TTC549 (cell line): ENCODE results near the gene ACTG1.

ENCODE experiments used
- FAIRE-seq: peaks from 2 replicates; lab custom pipeline; 2012; peaks lifted over from hg19 to GRCh38; lab: Jason Lieb, UNC

The ACTG1 gene

DNA sequence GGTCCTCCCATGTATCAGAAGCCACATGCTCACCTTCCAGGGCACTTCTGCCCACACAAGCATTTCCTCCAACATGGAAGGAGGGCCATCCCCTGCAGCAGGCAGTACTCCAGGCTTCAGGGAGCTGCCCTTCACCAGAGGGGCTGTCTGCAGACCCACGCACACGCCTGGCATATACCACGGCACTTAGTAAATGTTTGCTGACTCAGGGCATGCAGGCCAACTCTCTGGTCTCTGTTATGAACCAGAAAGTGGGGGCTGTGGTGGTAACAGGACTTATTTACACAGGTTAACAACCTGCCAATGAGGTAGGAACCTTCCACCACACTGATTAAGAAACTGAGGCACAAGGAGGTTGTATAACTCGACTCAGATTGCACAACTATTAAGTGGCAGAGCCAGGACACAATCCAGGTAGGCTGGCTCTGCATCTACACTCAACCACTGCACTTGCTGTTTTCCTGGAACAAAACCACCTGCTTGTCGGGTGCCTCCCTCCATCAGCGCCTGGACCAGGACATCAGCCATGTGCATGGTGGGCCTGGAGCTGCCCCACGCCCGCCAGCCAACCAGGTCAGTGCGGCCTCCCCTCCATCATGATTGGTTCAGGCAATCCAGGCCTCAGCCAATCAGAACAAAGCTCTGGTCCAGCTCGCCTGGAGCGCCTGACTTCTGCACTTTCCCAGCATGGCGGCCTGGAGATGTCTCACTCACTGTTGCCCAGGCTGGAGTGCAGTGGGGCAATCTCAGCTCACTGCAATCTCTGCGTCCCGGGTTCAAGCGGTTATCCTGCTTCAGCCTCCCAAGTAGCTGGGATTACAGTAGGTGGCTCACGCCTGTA lies 19.2 kb downstream of the ACTG1 start:
- no peak for FAIRE-seq

DNA sequence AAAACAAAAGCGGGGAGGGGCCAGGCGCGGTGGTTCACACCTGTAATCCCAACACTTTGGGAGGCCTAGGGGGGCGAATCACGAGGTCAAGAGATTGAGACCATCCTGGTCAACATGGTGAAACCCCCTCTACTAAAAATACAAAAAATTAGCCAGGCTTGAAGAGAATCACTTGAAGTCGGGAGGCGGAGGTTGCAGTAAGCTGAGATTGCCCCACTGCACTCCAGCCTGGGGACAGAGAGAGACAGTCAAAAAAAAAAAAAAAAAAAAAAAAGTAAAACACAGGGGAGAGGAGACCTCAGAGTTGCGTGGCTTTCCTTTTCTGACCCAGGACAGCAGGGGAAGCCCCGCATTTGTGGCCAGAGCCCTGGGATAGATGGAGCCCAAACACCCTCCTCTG lies 19.9 kb downstream of the ACTG1 start:
- no peak for FAIRE-seq

GRCh38 chr17:81492202-81492601 lies 20.4 kb downstream of the ACTG1 start:
- FAIRE-seq: no peak

- FAIRE-seq: no peak
Observed at GRCh38 chr17:81491761-81492160, 20.8 kb downstream of the ACTG1 start.

DNA sequence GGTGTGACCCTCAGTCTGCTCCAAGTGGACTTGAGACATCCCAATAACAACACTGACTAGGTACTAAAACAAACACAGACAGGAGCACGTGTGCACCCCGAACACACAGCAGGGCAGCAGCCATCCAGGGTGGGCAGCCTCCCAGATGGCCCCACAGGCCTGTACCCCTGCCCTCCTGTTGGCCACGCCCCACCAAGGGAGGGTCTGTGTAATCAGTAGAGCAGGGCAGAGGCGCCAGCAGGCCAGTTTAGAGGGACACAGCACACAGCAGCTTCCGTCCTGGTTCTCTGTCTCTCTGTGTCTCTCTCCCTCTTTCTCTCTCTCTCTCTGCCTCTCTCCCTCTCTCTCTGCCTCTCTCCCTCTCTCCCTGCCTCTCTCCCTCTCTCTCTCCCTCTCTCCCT lies 21.4 kb downstream of the ACTG1 start:
- no peak for FAIRE-seq

DNA sequence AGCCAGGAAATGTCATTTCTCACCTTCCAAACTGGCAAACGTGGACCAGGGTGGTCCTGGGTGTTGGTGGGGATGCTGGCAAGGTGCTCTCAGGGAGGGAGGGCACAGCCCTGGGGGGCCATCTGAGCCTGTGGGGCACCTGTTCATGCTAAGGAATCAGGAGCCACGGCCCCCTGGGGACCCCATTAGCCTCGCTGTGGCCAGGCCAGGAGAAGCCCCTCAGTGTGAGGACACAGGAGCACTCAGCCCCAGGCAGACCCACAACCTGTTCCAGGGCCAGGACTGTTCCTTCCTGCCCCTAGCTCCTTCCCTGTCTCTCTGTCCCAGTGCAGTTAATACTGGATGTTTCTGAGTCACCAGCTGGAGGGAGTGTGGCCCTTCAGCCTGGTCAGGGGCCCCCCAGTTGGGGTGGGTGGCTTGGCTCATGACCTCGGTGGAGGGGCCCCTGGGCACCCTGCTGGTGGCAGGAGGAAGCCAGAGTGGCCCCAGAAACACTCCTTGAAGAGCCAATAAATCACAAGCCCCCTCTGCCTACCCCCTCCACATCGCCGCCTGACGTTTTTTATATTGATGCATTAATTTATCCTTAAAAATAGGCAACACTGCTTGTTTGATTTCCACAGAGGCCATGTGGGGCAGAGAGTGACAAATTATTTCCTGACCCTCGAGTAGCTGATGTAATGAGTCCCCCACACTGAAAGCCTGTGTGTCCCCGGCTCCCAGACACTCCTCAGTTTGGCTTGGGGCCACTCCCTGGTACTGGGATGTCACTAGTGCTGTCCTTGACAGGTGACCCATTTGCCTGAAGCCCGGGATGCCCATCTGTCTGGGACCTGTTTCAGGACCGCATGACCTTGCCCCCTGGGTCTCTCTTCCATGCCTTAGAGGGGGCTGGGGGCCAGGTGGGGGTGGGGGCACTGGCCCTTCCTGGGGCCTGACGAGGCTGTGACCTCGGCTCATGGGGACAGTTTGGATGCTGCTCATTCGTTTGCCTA lies 22.3 kb downstream of the ACTG1 start:
- no peak for FAIRE-seq

- FAIRE-seq: no peak
Observed at GRCh38 chr17:81489012-81489997, 23.3 kb downstream of the ACTG1 start.

DNA sequence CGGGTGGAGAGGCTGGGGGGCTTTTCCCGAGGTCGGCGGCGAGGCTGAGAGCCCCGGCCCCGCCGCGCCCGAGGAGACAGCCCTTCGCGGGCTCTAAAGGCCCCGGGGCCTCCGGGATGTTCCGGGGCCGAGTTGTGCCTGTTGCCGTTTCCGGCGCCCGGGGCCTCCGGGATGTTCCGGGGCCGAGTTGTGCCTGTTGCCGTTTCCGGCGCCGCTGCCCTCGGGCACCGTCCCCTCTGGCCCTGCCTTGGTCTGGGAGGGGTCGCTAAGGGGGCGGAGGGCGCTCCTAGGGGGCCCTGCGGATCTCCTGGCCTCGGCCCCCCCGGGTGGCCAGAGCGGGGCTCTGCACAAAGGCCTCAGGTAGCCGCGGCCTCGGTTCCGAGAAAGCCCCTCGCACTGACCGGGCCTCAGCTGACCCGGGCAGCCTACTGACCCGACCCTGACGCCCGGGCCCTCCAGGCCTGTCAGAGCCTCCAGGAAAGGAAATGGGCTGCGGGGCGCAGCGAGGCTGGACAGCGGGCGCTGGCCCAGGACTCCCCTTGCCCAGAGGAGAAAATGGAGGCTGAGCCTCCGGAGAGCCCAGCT lies 24.2 kb downstream of the ACTG1 start:
- no peak for FAIRE-seq

DNA sequence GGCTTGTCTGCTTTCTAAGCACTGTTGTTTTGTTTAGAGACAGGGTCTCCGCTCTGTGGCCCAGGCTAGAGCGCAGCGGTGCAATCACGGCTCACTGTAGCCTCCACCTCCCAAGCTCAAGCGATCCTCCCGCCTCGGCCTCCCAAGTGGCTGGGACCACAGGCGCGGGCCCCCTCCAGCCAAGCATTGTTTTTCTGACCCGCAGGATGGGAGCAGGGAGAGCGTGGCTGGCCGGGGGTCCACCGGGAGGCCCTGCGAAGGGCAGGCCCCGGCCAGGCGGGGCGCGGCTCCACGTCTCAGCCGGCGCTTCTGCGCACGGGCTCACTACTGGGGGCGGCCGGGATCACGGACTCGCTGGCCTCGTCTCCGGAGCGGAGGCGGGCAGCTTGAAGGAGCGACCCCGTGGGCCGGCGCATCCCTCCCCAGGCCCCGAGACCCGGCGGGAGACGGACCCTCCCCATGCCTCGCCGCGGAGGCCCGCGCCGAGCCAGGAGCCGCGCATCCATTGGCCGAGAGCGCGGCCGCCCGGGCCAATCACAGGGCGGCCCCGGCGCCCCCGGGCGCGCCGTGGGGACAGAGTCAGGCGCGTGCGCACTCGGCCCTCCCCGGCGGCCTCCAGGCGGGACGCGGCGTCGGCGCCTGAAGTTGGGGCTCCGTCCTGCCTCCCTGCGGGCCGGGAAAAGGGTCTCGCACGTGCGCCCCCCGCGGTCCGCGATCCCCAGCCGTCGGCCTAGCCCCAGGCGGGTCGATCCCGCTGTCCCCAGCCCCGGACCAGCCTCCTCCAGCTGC lies 24.9 kb downstream of the ACTG1 start:
- no peak for FAIRE-seq

GRCh38 chr17:81487089-81487486 lies 25.5 kb downstream of the ACTG1 start:
- no peak for FAIRE-seq

- FAIRE-seq: no peak
Observed at GRCh38 chr17:81486199-81486810, 26.3 kb downstream of the ACTG1 start.

GRCh38 chr17:81484195-81484979 lies 28.2 kb downstream of the ACTG1 start:
- FAIRE-seq: no peak

DNA sequence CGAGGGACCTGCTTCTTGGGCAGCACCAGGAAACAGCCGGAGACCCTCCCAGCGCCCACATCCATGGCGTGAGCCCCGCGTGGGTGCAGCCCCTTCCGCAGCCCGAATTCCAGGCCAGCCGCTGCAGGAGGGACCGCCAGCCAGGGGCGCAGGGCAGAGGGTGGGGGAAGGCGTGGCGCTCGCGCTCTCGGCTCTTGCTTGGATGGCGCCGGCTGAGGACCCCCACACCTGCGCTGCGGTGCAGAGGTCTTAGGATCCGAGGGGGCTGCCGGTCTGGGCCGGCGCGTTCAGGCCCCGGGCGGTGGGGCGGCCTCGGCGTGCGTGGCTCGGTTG lies 28.8 kb downstream of the ACTG1 start:
- no peak for FAIRE-seq

GRCh38 chr17:81483085-81483861 lies 29.3 kb downstream of the ACTG1 start:
- FAIRE-seq: no peak

- FAIRE-seq: no peak
Observed at GRCh38 chr17:81482673-81483072, 29.9 kb downstream of the ACTG1 start.

DNA sequence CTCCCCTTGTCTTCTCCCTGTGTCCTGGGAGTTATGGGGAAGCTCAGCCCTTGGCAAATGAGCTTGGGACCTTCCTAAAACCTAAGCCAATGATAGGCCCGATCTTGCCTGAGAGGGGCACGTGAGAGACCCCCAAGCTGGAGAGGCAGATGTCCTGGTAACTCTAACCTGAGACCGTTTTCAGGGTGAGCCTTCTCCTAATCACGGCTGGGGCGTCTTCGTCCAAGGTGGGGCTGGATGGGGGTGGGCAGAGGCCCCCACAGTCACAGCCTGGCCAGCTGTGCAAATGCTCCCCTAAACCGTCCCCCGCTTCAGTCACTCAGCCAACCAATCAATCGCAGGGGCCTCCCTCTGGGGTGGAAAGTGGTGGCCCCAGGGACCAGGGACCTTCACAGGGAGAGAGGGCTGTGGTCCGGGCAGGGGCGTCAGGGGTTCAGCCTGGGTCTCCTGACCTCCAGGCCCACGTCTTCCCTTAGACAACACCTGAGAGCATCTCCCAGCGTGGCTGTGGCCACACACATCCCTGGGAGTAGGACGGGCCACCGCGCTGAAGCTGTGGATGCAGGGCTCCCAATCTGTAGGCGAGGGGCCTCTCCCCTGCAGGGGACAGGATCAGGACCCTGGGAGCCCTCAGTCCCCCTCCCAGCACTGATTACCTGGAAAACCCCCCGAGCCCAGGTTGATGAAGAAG lies 30.6 kb downstream of the ACTG1 start:
- FAIRE-seq: no peak

GRCh38 chr17:81481073-81481799 lies 31.4 kb downstream of the ACTG1 start:
- no peak for FAIRE-seq
